ENCODE results near the gene AFAP1. TPM values are rescaled to one million over a fixed set of nuclear protein-coding genes. Genes with fewer than 3 reads are reported as not detected.

Gene AFAP1
- polyA plus RNA-seq, 1 donor (not counting 4 experiments of a cell fraction or from before 2014, with no cell fraction given): 7.6 TPM

- H3K9me1 ChIP-seq (ENCODE audit: control insufficient read depth, extremely low read depth, insufficient read depth, low read length): no peaks in the 10 kb centered on the region
- DNase-seq (ENCODE audit: low read depth, low spot score): no peak
- no peak overlapping the region for H3K4me3 ChIP-seq (ENCODE audit: control insufficient read depth in 2 of 3, extremely low read depth in 1 of 3, insufficient read depth in 2 of 3, low read depth in 1 of 3, low read length in 3 of 3)
- no peak overlapping the region for H3K27ac ChIP-seq (ENCODE audit: control insufficient read depth, insufficient read depth, low read length)
- H3K9ac ChIP-seq (ENCODE audit: control insufficient read depth, extremely low read depth, insufficient read depth, low read length): no peak overlapping the region
- H3K36me3 ChIP-seq (ENCODE audit: control insufficient read depth in 2 of 2, extremely low read depth in 1 of 2, insufficient read depth in 2 of 2, low read length in 2 of 2): peaks cover 19 to 33% of the 10 kb centered on the region in 2 experiments
- H3K4me2 ChIP-seq (ENCODE audit: control insufficient read depth, extremely low read depth, insufficient read depth, low read depth, low read length): no peak overlapping the region
- no peaks in the 10 kb centered on the region for H3K9me3 ChIP-seq (ENCODE audit: control insufficient read depth, low read depth, low read length)
- dilution Hi-C loops (cut with MboI; ENCODE audit: extremely low pct_ligation_motif_present, low sequenced_read_pairs): no loop called here
- TF ChIP-seq EZH2 (IDR thresholded peaks at IDR 0.05; ENCODE audit: low read length): no peak
- no peak for TF ChIP-seq CTCF (optimal IDR thresholded peaks at IDR 0.05 in 1 of 3, IDR thresholded peaks at IDR 0.05 in 1 of 3, conservative IDR thresholded peaks at IDR 0.05 in 1 of 3; ENCODE audit: extremely low read depth in 1 of 3, insufficient read depth in 2 of 3, low read length in 3 of 3)
- H3K79me2 ChIP-seq (ENCODE audit: control insufficient read depth, insufficient read depth, low read length): no peaks in the 10 kb centered on the region
- FAIRE-seq: no peak
- no peaks in the 10 kb centered on the region for H4K20me1 ChIP-seq (ENCODE audit: control insufficient read depth, extremely low read depth, insufficient read depth, low read length)
- no peaks in the 10 kb centered on the region for H3K27me3 ChIP-seq (ENCODE audit: control insufficient read depth, extremely low read depth, insufficient read depth, low read length)
- no peaks in the 10 kb centered on the region for H3K4me1 ChIP-seq (ENCODE audit: control insufficient read depth, extremely low read depth, insufficient read depth, low read length)
- H2AFZ ChIP-seq (ENCODE audit: control insufficient read depth, low read length): no peak overlapping the region
These were observed 160.9 kb downstream of the AFAP1 start for GRCh38 chr4:7778510-7779431.

- H3K9me3 ChIP-seq (ENCODE audit: control insufficient read depth, low read depth, low read length): no peaks in the 10 kb centered on the region
- no peak overlapping the region for H3K9ac ChIP-seq (ENCODE audit: control insufficient read depth, extremely low read depth, insufficient read depth, low read length)
- no peaks in the 10 kb centered on the region for H3K4me1 ChIP-seq (ENCODE audit: control insufficient read depth, extremely low read depth, insufficient read depth, low read length)
- no peaks in the 10 kb centered on the region for H3K79me2 ChIP-seq (ENCODE audit: control insufficient read depth, insufficient read depth, low read length)
- no peak overlapping the region for H3K4me3 ChIP-seq (ENCODE audit: control insufficient read depth in 2 of 3, extremely low read depth in 1 of 3, insufficient read depth in 2 of 3, low read depth in 1 of 3, low read length in 3 of 3)
- no peaks in the 10 kb centered on the region for H3K27me3 ChIP-seq (ENCODE audit: control insufficient read depth, extremely low read depth, insufficient read depth, low read length)
- H3K4me2 ChIP-seq (ENCODE audit: control insufficient read depth, extremely low read depth, insufficient read depth, low read depth, low read length): no peak overlapping the region
- DNase-seq (ENCODE audit: low read depth, low spot score): no peak
- TF ChIP-seq CTCF (optimal IDR thresholded peaks at IDR 0.05 in 1 of 3, IDR thresholded peaks at IDR 0.05 in 1 of 3, conservative IDR thresholded peaks at IDR 0.05 in 1 of 3; ENCODE audit: extremely low read depth in 1 of 3, insufficient read depth in 2 of 3, low read length in 3 of 3): no peak
- no peak for TF ChIP-seq EZH2 (IDR thresholded peaks at IDR 0.05; ENCODE audit: low read length)
- H3K9me1 ChIP-seq (ENCODE audit: control insufficient read depth, extremely low read depth, insufficient read depth, low read length): no peaks in the 10 kb centered on the region
- no peak for FAIRE-seq
- H2AFZ ChIP-seq (ENCODE audit: control insufficient read depth, low read length): no peak overlapping the region
- no peak overlapping the region for H3K27ac ChIP-seq (ENCODE audit: control insufficient read depth, insufficient read depth, low read length)
- H4K20me1 ChIP-seq (ENCODE audit: control insufficient read depth, extremely low read depth, insufficient read depth, low read length): no peaks in the 10 kb centered on the region
- peaks cover 19 to 31% of the 10 kb centered on the region in 2 experiments for H3K36me3 ChIP-seq (ENCODE audit: control insufficient read depth in 2 of 2, extremely low read depth in 1 of 2, insufficient read depth in 2 of 2, low read length in 2 of 2)
- dilution Hi-C loops (cut with MboI; ENCODE audit: extremely low pct_ligation_motif_present, low sequenced_read_pairs): no loop called here
These were observed 161.7 kb downstream of the AFAP1 start for GRCh38 chr4:7777871-7778509.
